Measurements from ENCODE around the gene ZNF133. TPM values are rescaled to one million over a fixed set of nuclear protein-coding genes. Genes with fewer than 3 reads are reported as not detected.
A peak's percentile ranks its signal among the peaks of the same experiment; 100 is the strongest.

Gene ZNF133
- total and polyA plus RNA-seq, 2 donors (not counting 1 experiment from before 2014, with no cell fraction given): 13.7 to 14.9 TPM

GRCh38 chr20:18287546-18287914 is 797 bp upstream of the ZNF133 start:
- Histone ChIP-seq H3K36me3 (replicated peaks in 1 of 2; ENCODE audit: control extremely low read depth in 1 of 2, control insufficient read depth in 1 of 2, extremely low read depth in 1 of 2, insufficient read depth in 2 of 2, low read length in 1 of 2) (peaks cover 0 to 3% of the 10 kb centered on the region in 2 experiments), H4K20me1 (ENCODE audit: control insufficient read depth, insufficient read depth, low read length, poor library complexity, severe bottlenecking) (no peaks in the 10 kb centered on the region), H3K79me2 (ENCODE audit: control insufficient read depth, insufficient read depth, low read length) (peaks cover 38% of the 10 kb centered on the region), H3K4me1 (ENCODE audit: control insufficient read depth in 2 of 2, insufficient read depth in 2 of 2, low read length in 2 of 2) (peaks cover 12 to 15% of the 10 kb centered on the region in 2 donors), H3K4me3 (ENCODE audit: control extremely low read depth in 1 of 5, extremely low read depth in 1 of 5, insufficient read depth in 1 of 5, low read depth in 2 of 5, low read length in 4 of 5) (peak overlapping the region; percentile 88 to 99 (median 96)), H3K9me3 (ENCODE audit: control extremely low read depth in 1 of 3, control insufficient read depth in 2 of 3, insufficient read depth in 1 of 3, low read length in 2 of 3) (peaks cover 4 to 20% (median 4%) of the 10 kb centered on the region in 3 donors), H3K9ac (ENCODE audit: low read length) (peak overlapping the region; percentile 78), H3K4me2 (replicated peaks; ENCODE audit: low read depth, low read length, poor library complexity, severe bottlenecking) (peak overlapping the region; percentile 89), H2AFZ (ENCODE audit: insufficient read depth, low read depth, low read length, poor library complexity, severe bottlenecking) (peak overlapping the region; percentile 96), H3K27ac (ENCODE audit: low read length in 2 of 2) (peak overlapping the region; percentile 89 to 97), H3K27me3 (replicated peaks in 1 of 4; ENCODE audit: control extremely low read depth in 1 of 4, control insufficient read depth in 3 of 4, insufficient read depth in 4 of 4, low read length in 3 of 4) (peaks cover 0 to 19% (median 10%) of the 10 kb centered on the region in 4 experiments)
- peaks cover 10% of the 10 kb centered on the region for H3K9me3 Mint-ChIP-seq (ENCODE audit: insufficient read depth)
- ATAC-seq (ENCODE audit: low read depth): no peak
- peaks cover 32% of the 10 kb centered on the region for H3K27me3 Mint-ChIP-seq
- TF ChIP-seq CTCF (IDR thresholded peaks at IDR 0.05): no peak
- TF ChIP-seq EZH2 (IDR thresholded peaks at IDR 0.05; ENCODE audit: borderline replicate concordance, insufficient read depth, low read depth, low read length, poor library complexity, severe bottlenecking): no peak
- CTCF ChIA-PET: interaction anchor here (1.1 to 3.7 kb wide), 3 partner anchors 11 to 639 kb away, joined by 3 to 15 read pairs (median 4); no protein-coding TSS in a partner anchor
- WGBS (ENCODE audit: insufficient coverage): 12% methylated on average over 11 of the region's 11 CpGs
- peaks cover 23% of the 10 kb centered on the region for H3K4me1 Mint-ChIP-seq
- H3K27ac Mint-ChIP-seq: peak overlapping the region; percentile 96
- intact Hi-C loops (cut with micrococcal nuclease): loop anchor here (10.0 kb wide), 1 partner anchor 1727 kb away; the partner anchor contains the start of gene NAA20
- POLR2A ChIA-PET: interaction anchor here (0.8 to 1.4 kb wide), 5 partner anchors 23 to 1729 kb away, joined by 3 to 8 read pairs (median 4); partner anchors contain the start of genes DZANK1, POLR3F, RBBP9 and SEC23B
- H3K4me3 Mint-ChIP-seq: peak overlapping the region; percentile 90
- DNase-seq: no peak

- intact Hi-C loops (cut with micrococcal nuclease): loop anchor here (1.0 to 10.0 kb wide), 8 partner anchors 124 to 1726 kb away; partner anchors contain the start of genes DSTN, DZANK1, KAT14 and NAA20
- H3K9me3 ChIP-seq (ENCODE audit: control extremely low read depth in 1 of 3, control insufficient read depth in 2 of 3, insufficient read depth in 1 of 3, low read length in 2 of 3): peaks cover 4 to 20% (median 4%) of the 10 kb centered on the region in 3 donors
- peaks cover 0 to 19% (median 7%) of the 10 kb centered on the region in 4 experiments for H3K27me3 ChIP-seq (replicated peaks in 1 of 4; ENCODE audit: control extremely low read depth in 1 of 4, control insufficient read depth in 3 of 4, insufficient read depth in 4 of 4, low read length in 3 of 4)
- peaks cover 0 to 3% of the 10 kb centered on the region in 2 experiments for H3K36me3 ChIP-seq (replicated peaks in 1 of 2; ENCODE audit: control extremely low read depth in 1 of 2, control insufficient read depth in 1 of 2, extremely low read depth in 1 of 2, insufficient read depth in 2 of 2, low read length in 1 of 2)
- Mint-ChIP-seq H3K4me3 (peak overlapping the region; percentile 90), H3K27ac (peak overlapping the region; percentile 96), H3K27me3 (peaks cover 25% of the 10 kb centered on the region), H3K9me3 (ENCODE audit: insufficient read depth) (peaks cover 10% of the 10 kb centered on the region), H3K4me1 (peaks cover 23% of the 10 kb centered on the region)
- ATAC-seq (ENCODE audit: low read depth): no peak
- H3K79me2 ChIP-seq (ENCODE audit: control insufficient read depth, insufficient read depth, low read length): peaks cover 45% of the 10 kb centered on the region
- peak overlapping the region; percentile 89 for H3K4me2 ChIP-seq (replicated peaks; ENCODE audit: low read depth, low read length, poor library complexity, severe bottlenecking)
- TF ChIP-seq EZH2 (IDR thresholded peaks at IDR 0.05; ENCODE audit: borderline replicate concordance, insufficient read depth, low read depth, low read length, poor library complexity, severe bottlenecking): no peak
- no peak for TF ChIP-seq CTCF (IDR thresholded peaks at IDR 0.05)
- ChIA-PET POLR2A (interaction anchor here (0.9 to 1.4 kb wide), 6 partner anchors 22 to 1764 kb away, joined by 3 to 8 read pairs (median 4); partner anchors contain the start of genes CFAP61, CRNKL1, DZANK1 and KAT14), CTCF (interaction anchor here (0.8 to 3.7 kb wide), 4 partner anchors 12 to 606 kb away, joined by 3 to 15 read pairs (median 4); partner anchors contain the start of genes DZANK1 and POLR3F)
- peak overlapping the region; percentile 88 to 99 (median 96) for H3K4me3 ChIP-seq (ENCODE audit: control extremely low read depth in 1 of 5, extremely low read depth in 1 of 5, insufficient read depth in 1 of 5, low read depth in 2 of 5, low read length in 4 of 5)
- H4K20me1 ChIP-seq (ENCODE audit: control insufficient read depth, insufficient read depth, low read length, poor library complexity, severe bottlenecking): no peaks in the 10 kb centered on the region
- peak overlapping the region; percentile 78 for H3K9ac ChIP-seq (ENCODE audit: low read length)
- H2AFZ ChIP-seq (ENCODE audit: insufficient read depth, low read depth, low read length, poor library complexity, severe bottlenecking): peak overlapping the region; percentile 96
- H3K27ac ChIP-seq (ENCODE audit: low read length in 2 of 2): peak overlapping the region in 1 of 2 donors; percentile 89
- DNase-seq: no peak
- H3K4me1 ChIP-seq (ENCODE audit: control insufficient read depth in 2 of 2, insufficient read depth in 2 of 2, low read length in 2 of 2): peaks cover 12 to 15% of the 10 kb centered on the region in 2 donors
- 10% methylated on average over 19 of the region's 19 CpGs for WGBS (ENCODE audit: insufficient coverage)
Observed at GRCh38 chr20:18288749-18289267, 481 bp downstream of the ZNF133 start.
